K562 (cell line): ENCODE data around the gene PRKAA1. TPM values are rescaled to one million over a fixed set of nuclear protein-coding genes. Genes with fewer than 3 reads are reported as not detected.

Source experiments
- ATAC-seq: fragments of 200-7000 bp; cut with Tn5 transposase; 3 replicates; pipeline ENCODE4 v1.9.1; 2020; ENCODE audit warnings: moderate library complexity
- BruUV-seq: library from RNA; stranded (reverse); fragments of 400-500 nt; replicated peaks from 2 replicates; lab custom pipeline; 2021; lab: Mats Ljungman, UMichigan
- CTCF ChIA-PET: fragments of 300-600 bp; formaldehyde crosslinking; extraction: SDS; loops from one replicate; lab custom pipeline; 2021; ENCODE audit warnings: low intra/inter-chr PET ratio; lab: Yijun Ruan, JAX
- POLR2A ChIA-PET: fragments of 300-600, 350-650 bp; sonication (Branson Sonifier 250); formaldehyde crosslinking; extraction: SDS; loops from one replicate; lab custom pipeline; 2021; ENCODE audit warnings: antibody characterized with exemption, inconsistent platforms; lab: Yijun Ruan, JAX
- DNase-seq, 4 experiments: peaks; one replicate each; pipeline versions ENCODE4 v3.0.0 to v3.0.0-alpha.2; 2011 to 2018; ENCODE audit warnings: low spot score in 3 of 4, mixed read lengths in 3 of 4; ENCODE audit errors: extremely low read depth in 1 of 4
- FAIRE-seq: peaks from 2 replicates; lab custom pipeline; 2011; peaks lifted over from hg19 to GRCh38; lab: Jason Lieb, UNC
- H2AFZ ChIP-seq: 2 replicates; pipeline ENCODE4 v1.6.0; 2011; ENCODE audit warnings: low read depth, low read length, control low read depth, inconsistent platforms
- H3K27ac ChIP-seq: fragments of 200-600 bp; 3 replicates; pipeline ENCODE4 v1.8.0; 2011; ENCODE audit warnings: low read depth, mild to moderate bottlenecking, control low read depth, inconsistent platforms, low read length, moderate library complexity, mixed read lengths; ENCODE audit errors: extremely low read depth
- H3K27me3 ChIP-seq, 2 experiments: fragments of 300-600 bp in 1 of 2; 2 replicates in 1 of 2; 3 replicates in 1 of 2; pipeline versions ENCODE4 v1.6.0 to v1.8.0; 2011; ENCODE audit warnings: inconsistent platforms in 2 of 2, low read length in 2 of 2, mild to moderate bottlenecking in 1 of 2, mixed read lengths in 1 of 2, moderate library complexity in 1 of 2; ENCODE audit not compliant: control insufficient read depth in 2 of 2, insufficient read depth in 2 of 2
- H3K36me3 ChIP-seq: fragments of 300-600 bp; 3 replicates; pipeline ENCODE4 v1.8.0; 2011; ENCODE audit warnings: mild to moderate bottlenecking, low read length, inconsistent platforms; ENCODE audit not compliant: control insufficient read depth, insufficient read depth
- H3K4me1 ChIP-seq, 2 experiments: fragments of 200-600 bp in 1 of 2; replicated peaks in 1 of 2; 2 replicates in 1 of 2; 3 replicates in 1 of 2; pipeline versions ENCODE4 v1.5.1 to v1.8.0; 2011; ENCODE audit warnings: inconsistent platforms in 2 of 2, low read length in 2 of 2, mild to moderate bottlenecking in 1 of 2, mixed read lengths in 1 of 2, moderate library complexity in 1 of 2; ENCODE audit not compliant: control insufficient read depth in 2 of 2, insufficient read depth in 2 of 2
- H3K4me2 ChIP-seq: 2 replicates; pipeline ENCODE4 v1.6.1; 2011; ENCODE audit warnings: low read length, control low read depth, inconsistent platforms, mixed read lengths; ENCODE audit not compliant: insufficient read depth
- H3K4me3 ChIP-seq: fragments of 200-600 bp; sonication (generic), shearing (Covaris generic); 2 replicates; pipeline ENCODE4 v1.5.1; 2016; ENCODE audit warnings: control low read depth, inconsistent platforms
- H3K79me2 ChIP-seq: fragments of 200-600 bp; 3 replicates; pipeline ENCODE4 v1.8.0; 2011; ENCODE audit warnings: low read length, inconsistent platforms; ENCODE audit not compliant: control insufficient read depth, insufficient read depth
- H3K9ac ChIP-seq, 2 experiments: 2 replicates each; pipeline versions ENCODE4 v1.6.0 to v1.6.1; 2011; ENCODE audit warnings: low read depth in 2 of 2, low read length in 2 of 2, control low read depth in 1 of 2, inconsistent platforms in 1 of 2, mild to moderate bottlenecking in 1 of 2, mixed read lengths in 1 of 2; ENCODE audit not compliant: insufficient read depth in 1 of 2
- H3K9me1 ChIP-seq: one replicate; pipeline ENCODE4 v1.6.0; 2011; ENCODE audit warnings: inconsistent platforms, mild to moderate bottlenecking, low read length, moderate library complexity; ENCODE audit not compliant: control insufficient read depth, insufficient read depth
- H3K9me3 ChIP-seq: replicated peaks from 2 replicates; pipeline ENCODE4 v1.5.1; 2011; ENCODE audit warnings: low read depth, low read length, inconsistent platforms; ENCODE audit not compliant: control insufficient read depth, insufficient read depth
- H4K20me1 ChIP-seq: replicated peaks from 2 replicates; pipeline ENCODE4 v1.6.1; 2011; ENCODE audit warnings: low read length, inconsistent platforms, mixed read lengths; ENCODE audit not compliant: control insufficient read depth, insufficient read depth
- CREM ChIP-seq: IDR thresholded peaks from 2 replicates; pipeline ENCODE4 v1.6.1; 2014; ENCODE audit warnings: antibody characterized with exemption, low read depth
- FOSL1 ChIP-seq: fragments of 200-800 bp; sonication (Bioruptor generic); conservative IDR thresholded peaks from 2 replicates; pipeline ENCODE4 v1.6.1; 2016; ENCODE audit warnings: missing genetic modification characterization, missing compliant biosample characterization
- MTA1 ChIP-seq: fragments of 450-650 bp; IDR thresholded peaks from 2 replicates; pipeline ENCODE4 v1.6.1; 2017; ENCODE audit warnings: borderline replicate concordance
- MYNN ChIP-seq, 2 experiments: sonication (generic); formaldehyde crosslinking in 1 of 2; IDR thresholded peaks; 2 replicates each; pipeline versions ENCODE4 v1.5.0 to v1.6.1; 2016 to 2020; ENCODE audit warnings: antibody characterized with exemption in 1 of 2, missing genetic modification reagents in 1 of 2
- ZNF232 ChIP-seq: sonication (generic); formaldehyde crosslinking; IDR thresholded peaks from 2 replicates; pipeline ENCODE4 v1.8.0; 2022; ENCODE audit warnings: mild to moderate bottlenecking, missing genetic modification reagents
- WGBS: fragments of 100-300 bp; shearing (Covaris generic); methylation state at CpG from one replicate; pipeline ENCODE4 v1.1.6; 2016; ENCODE audit warnings: low coverage, mixed read lengths; ENCODE audit not compliant: insufficient coverage; ENCODE audit errors: missing lambda C conversion rate; 5-methylcytosine and 5-hydroxymethylcytosine counted together
- in situ Hi-C: fragments of 300-500 bp; cut with MboI; formaldehyde crosslinking; loops from 4 replicates; pipeline ENCODE4 v1.15.0; 2018; ENCODE audit warnings: inconsistent platforms, mixed read lengths
- intact Hi-C: fragments of 100-400 bp; cut with micrococcal nuclease; formaldehyde crosslinking; loops from 2 replicates; pipeline ENCODE4 v1.14.2; 2022
- polyA plus RNA-seq, 8 experiments: library from polyadenylated mRNA; depleted of rRNA in 4 of 8; stranded (reverse) in 5 of 8; unstranded in 3 of 8; fragments of >200 nt; fragmentation: Nextera tagmentation in 2 of 8; fragmentation: Illumina TruSeq in 1 of 8; extraction: Ambion mirVana in 2 of 8; extraction: Trizol in 1 of 8; gene quantifications; 2 replicates each; pipeline versions ENCODE4 v1.2.1 to v1.2.3, GENCODE V29; 2011 to 2014; ENCODE audit warnings: inconsistent platforms in 1 of 8, missing spikeins in 1 of 8
- total RNA-seq, 7 experiments: library from RNA; depleted of rRNA in 6 of 7; stranded (reverse); fragments of >200 nt in 6 of 7; fragmentation: Illumina TruSeq in 2 of 7; extraction: Trizol in 2 of 7; gene quantifications; 2 replicates each; pipeline versions ENCODE4 v1.2.1 to v1.2.3, GENCODE V29; 2011 to 2021; ENCODE audit warnings: low replicate concordance in 1 of 7

PRKAA1 gene
- total and polyA plus RNA-seq, 9 of the 15 experiments (the other 6 are each of a cell fraction or from before 2014, with no cell fraction given), result 24.5 to 84.0 (median 51.4) TPM

DNA sequence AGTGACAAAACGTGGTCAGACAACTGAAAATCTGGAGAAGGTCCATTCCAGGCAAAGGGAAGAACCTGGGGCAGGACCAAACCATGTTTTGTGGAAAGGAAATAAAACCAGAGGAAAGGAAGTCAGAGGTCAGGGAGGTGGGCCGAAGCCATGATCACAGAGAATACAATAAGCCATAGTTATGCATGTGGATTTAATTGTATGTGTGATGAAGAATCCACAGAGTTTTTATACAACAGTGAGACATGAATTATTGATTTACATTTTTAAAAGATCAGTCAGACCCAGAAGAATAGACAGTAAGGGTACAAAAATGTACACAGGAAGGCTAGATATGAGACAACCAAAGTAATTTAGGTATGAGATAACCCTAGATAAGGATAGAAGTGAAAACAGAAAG lies 63.2 kb downstream of the PRKAA1 start:
- WGBS, result 56% methylated on average over 2 of the region's 2 CpGs
- no peaks in the 10 kb centered on the region for H3K9me1 ChIP-seq
- CTCF ChIA-PET, result interaction anchor here (0.6 to 1.1 kb wide), 2 partner anchors 47 to 1156 kb away, joined by 3 to 6 read pairs; no protein-coding TSS in a partner anchor
- no peak overlapping the region for H2AFZ ChIP-seq
- FAIRE-seq (no peak), DNase-seq (no peak), ATAC-seq (no peak)
- H3K4me2 ChIP-seq, result no peak overlapping the region
- TF ChIP-seq ZNF232 (CRISPR knock-in tag) (no peak), MYNN (IDR thresholded peaks at IDR 0.05) (no peak), MYNN (CRISPR knock-in tag; IDR thresholded peaks at IDR 0.05) (no peak)
- no peak overlapping the region for H3K9ac ChIP-seq
- no peak overlapping the region for H3K27ac ChIP-seq
- H3K4me3 ChIP-seq, result no peak overlapping the region
- H3K9me3 ChIP-seq, result no peaks in the 10 kb centered on the region
- BruUV-seq, result no TSS peak
- H3K4me1 ChIP-seq, result peaks cover 0 to 7% of the 10 kb centered on the region in 2 experiments; a peak in 2 of 5 replicates
- no peaks in the 10 kb centered on the region for H3K79me2 ChIP-seq
- POLR2A ChIA-PET, result interaction anchor here (0.6 kb wide), 1 partner anchor 894 kb away, joined by 3 read pairs; no protein-coding TSS in a partner anchor
- in situ Hi-C loops (no loop called here), intact Hi-C loops (loop anchor here (5.0 kb wide), 2 partner anchors 142 to 1153 kb away; no protein-coding TSS in a partner anchor)
- H3K27me3 ChIP-seq, result no peaks in the 10 kb centered on the region
- H4K20me1 ChIP-seq, result peaks cover 3% of the 10 kb centered on the region; the same call in 1 of the 2 replicates
- H3K36me3 ChIP-seq, result no peaks in the 10 kb centered on the region

DNA sequence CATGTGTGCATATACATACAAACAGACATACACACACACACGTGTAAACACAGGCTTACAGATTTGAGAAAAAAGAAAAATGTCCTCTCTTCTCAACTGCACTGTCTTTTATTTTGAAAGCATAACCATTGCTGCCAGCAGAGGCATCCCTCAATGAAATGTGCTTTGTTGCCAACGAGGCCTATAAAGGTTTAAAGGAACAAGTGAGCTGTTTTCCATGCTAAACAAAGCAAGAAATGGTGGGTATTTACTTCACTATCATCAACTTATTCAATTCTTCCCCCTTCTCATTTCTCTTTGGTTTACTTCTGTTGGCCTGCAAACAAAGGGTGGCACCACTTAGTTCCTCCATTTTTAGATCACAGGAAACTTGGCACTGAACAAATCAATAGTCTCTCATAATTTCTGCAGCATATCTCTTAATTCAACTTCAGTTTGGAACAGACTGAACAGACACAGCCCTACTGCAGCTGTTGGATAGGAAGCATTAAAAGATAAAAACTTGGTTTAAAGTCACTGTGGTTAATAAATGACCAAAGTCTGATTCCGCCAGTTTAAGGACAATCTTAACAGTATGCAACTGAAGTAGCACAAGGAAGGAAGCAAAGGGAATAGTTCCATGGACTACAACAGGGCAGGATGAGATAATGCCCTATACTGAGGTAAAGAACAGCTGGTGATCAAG lies 64.2 kb downstream of the PRKAA1 start:
- ATAC-seq (no peak), DNase-seq (no peak), FAIRE-seq (no peak)
- peaks cover 0 to 7% of the 10 kb centered on the region in 2 experiments; a peak in 2 of 5 replicates for H3K4me1 ChIP-seq
- TF ChIP-seq MTA1, result no peak
- TF ChIP-seq CREM, result no peak
- TF ChIP-seq FOSL1, result no peak
- TF ChIP-seq, all 486 proteins: peak for 0
- Histone ChIP-seq H3K79me2 (no peaks in the 10 kb centered on the region), H3K4me2 (no peak overlapping the region), H3K9ac (no peak overlapping the region), H3K27me3 (no peaks in the 10 kb centered on the region), H3K36me3 (no peaks in the 10 kb centered on the region), H3K9me1 (no peaks in the 10 kb centered on the region), H3K4me3 (no peak overlapping the region), H2AFZ (no peak overlapping the region), H4K20me1 (peaks cover 3% of the 10 kb centered on the region; the same call in 1 of the 2 replicates), H3K9me3 (no peaks in the 10 kb centered on the region), H3K27ac (no peak overlapping the region)
- in situ Hi-C loops, result no loop called here
- 51% methylated on average over 3 of the region's 3 CpGs for WGBS
- POLR2A ChIA-PET, result interaction anchor here (0.5 kb wide), 1 partner anchor 381 kb away, joined by 3 read pairs; no protein-coding TSS in a partner anchor
- CTCF ChIA-PET, result no interaction called here
- intact Hi-C loops, result loop anchor here (5.0 kb wide), 1 partner anchor 1152 kb away; no protein-coding TSS in a partner anchor
- no TSS peak for BruUV-seq
